Neural cell (in vitro differentiated cells): Measurements from ENCODE around the gene MGAT5B. TPM values are rescaled to one million over a fixed set of nuclear protein-coding genes. Genes with fewer than 3 reads are reported as not detected.

ENCODE experiments used
- H2AFZ ChIP-seq: fragments of 200-600, 300-800 bp; sonication (generic), shearing (Covaris generic); 2 replicates; pipeline ENCODE4 v1.6.0; 2014; ENCODE audit warnings: low read depth, mild to moderate bottlenecking, antibody characterized with exemption, low read length, moderate library complexity
- H3F3A ChIP-seq: fragments of 200-600 bp; shearing (Covaris generic); 2 replicates; pipeline ENCODE4 v1.6.1; 2016; ENCODE audit warnings: mild to moderate bottlenecking, moderate library complexity, mixed read lengths, antibody characterized with exemption, low read length; ENCODE audit not compliant: insufficient read depth, poor library complexity, severe bottlenecking
- H3K27ac ChIP-seq: fragments of 200-600, 300-800 bp; sonication (generic), shearing (Covaris generic); 2 replicates; pipeline ENCODE4 v1.5.1; 2014; ENCODE audit warnings: mild to moderate bottlenecking, low read length, moderate library complexity
- H3K27me3 ChIP-seq: fragments of 300-800, 200-600 bp; sonication (generic), shearing (Covaris generic); 2 replicates; pipeline ENCODE4 v1.6.0; 2014; ENCODE audit warnings: mild to moderate bottlenecking, low read depth, low read length, moderate library complexity; ENCODE audit not compliant: insufficient read depth
- H3K36me3 ChIP-seq: fragments of 300-800, 200-600 bp; sonication (generic), shearing (Covaris generic); 2 replicates; pipeline ENCODE4 v1.5.1; 2014; ENCODE audit warnings: mild to moderate bottlenecking, antibody characterized with exemption, low read length, moderate library complexity; ENCODE audit not compliant: insufficient read depth
- H3K4me2 ChIP-seq: fragments of 300-800, 200-600 bp; sonication (generic), shearing (Covaris generic); 2 replicates; pipeline ENCODE4 v1.6.0; 2014; ENCODE audit warnings: mild to moderate bottlenecking, low read length
- H3K4me3 ChIP-seq: fragments of 300-800, 200-600 bp; sonication (generic), shearing (Covaris generic); 2 replicates; pipeline ENCODE4 v1.5.1; 2014; ENCODE audit warnings: mild to moderate bottlenecking, low read length, moderate library complexity
- H3K79me2 ChIP-seq: fragments of 200-600 bp; shearing (Covaris generic); replicated peaks from 2 replicates; pipeline ENCODE4 v1.6.0; 2014; ENCODE audit warnings: mild to moderate bottlenecking, low read length, moderate library complexity; ENCODE audit not compliant: insufficient read depth
- H3K9ac ChIP-seq: fragments of 300-800, 200-600 bp; sonication (generic), shearing (Covaris generic); 2 replicates; pipeline ENCODE4 v1.6.1; 2016; ENCODE audit warnings: mild to moderate bottlenecking, low read length, mixed read lengths
- H3K9me2 ChIP-seq: fragments of 200-600 bp; shearing (Covaris generic); 2 replicates; pipeline ENCODE4 v1.6.1; 2016; ENCODE audit warnings: mild to moderate bottlenecking, low read length, mixed read lengths; ENCODE audit not compliant: insufficient read depth
- H3K9me3 ChIP-seq: fragments of 200-600, 300-800 bp; sonication (generic), shearing (Covaris generic); 2 replicates; pipeline ENCODE4 v1.6.1; 2016; ENCODE audit warnings: mild to moderate bottlenecking, mixed run types, low read length, moderate library complexity, mixed read lengths
- H4K20me1 ChIP-seq: fragments of 200-600 bp; shearing (Covaris generic); 2 replicates; pipeline ENCODE4 v1.6.1; 2016; ENCODE audit warnings: mild to moderate bottlenecking, mixed run types; ENCODE audit not compliant: insufficient read depth
- CTCF ChIP-seq: fragments of 450-650 bp; IDR thresholded peaks from 2 replicates; pipeline ENCODE4 v1.5.1; 2014; ENCODE audit warnings: antibody characterized with exemption, mild to moderate bottlenecking, moderate library complexity; ENCODE audit not compliant: poor library complexity, severe bottlenecking
- EZH2 ChIP-seq: fragments of 200-600, 300-800 bp; shearing (Covaris generic), sonication (generic); IDR thresholded peaks from 2 replicates; pipeline ENCODE4 v1.6.1; 2014; ENCODE audit warnings: antibody characterized with exemption, low read length, borderline replicate concordance, mild to moderate bottlenecking; ENCODE audit not compliant: insufficient read depth, poor library complexity, severe bottlenecking
- MXI1 ChIP-seq: fragments of 450-650 bp; conservative IDR thresholded peaks from 2 replicates; pipeline ENCODE4 v1.6.1; 2014; ENCODE audit warnings: antibody characterized with exemption, mild to moderate bottlenecking; ENCODE audit not compliant: poor library complexity, severe bottlenecking
- POLR2AphosphoS5 ChIP-seq: IDR thresholded peaks from 2 replicates; pipeline ENCODE4 v1.6.1; 2012
- RAD21 ChIP-seq: fragments of 450-650 bp; conservative IDR thresholded peaks from 2 replicates; pipeline ENCODE4 v1.6.1; 2014; ENCODE audit warnings: antibody characterized with exemption, mild to moderate bottlenecking, moderate library complexity
- SMC3 ChIP-seq: fragments of 450-650 bp; conservative IDR thresholded peaks from 2 replicates; pipeline ENCODE4 v1.6.1; 2014; ENCODE audit warnings: antibody characterized with exemption, mild to moderate bottlenecking, moderate library complexity; ENCODE audit not compliant: poor library complexity
- TAF1 ChIP-seq: IDR thresholded peaks from 2 replicates; pipeline ENCODE4 v1.6.1; 2012; ENCODE audit warnings: low read depth
- polyA plus RNA-seq: library from polyadenylated mRNA; depleted of rRNA; stranded (reverse); fragments of >200 nt; gene quantifications from 2 replicates; pipeline ENCODE4 v1.2.3, GENCODE V29; 2014
- TF ChIP-seq, protein P1 (sequence below): IDR thresholded peaks from 2 replicates; pipeline ENCODE4 v1.6.1; 2012; ENCODE audit warnings: borderline replicate concordance

MGAT5B gene
- polyA plus RNA-seq, 1 donor from 2014 or later, result 8.8 TPM

GRCh38 chr17:76892329-76892728, 24.1 kb downstream of the MGAT5B start:
- no peak overlapping the region for H3K9ac ChIP-seq
- H4K20me1 ChIP-seq, result no peaks in the 10 kb centered on the region
- H3K36me3 ChIP-seq, result no peaks in the 10 kb centered on the region
- H3K4me2 ChIP-seq, result no peak overlapping the region
- no peak for TF ChIP-seq CTCF
- TF ChIP-seq, protein P1, sequence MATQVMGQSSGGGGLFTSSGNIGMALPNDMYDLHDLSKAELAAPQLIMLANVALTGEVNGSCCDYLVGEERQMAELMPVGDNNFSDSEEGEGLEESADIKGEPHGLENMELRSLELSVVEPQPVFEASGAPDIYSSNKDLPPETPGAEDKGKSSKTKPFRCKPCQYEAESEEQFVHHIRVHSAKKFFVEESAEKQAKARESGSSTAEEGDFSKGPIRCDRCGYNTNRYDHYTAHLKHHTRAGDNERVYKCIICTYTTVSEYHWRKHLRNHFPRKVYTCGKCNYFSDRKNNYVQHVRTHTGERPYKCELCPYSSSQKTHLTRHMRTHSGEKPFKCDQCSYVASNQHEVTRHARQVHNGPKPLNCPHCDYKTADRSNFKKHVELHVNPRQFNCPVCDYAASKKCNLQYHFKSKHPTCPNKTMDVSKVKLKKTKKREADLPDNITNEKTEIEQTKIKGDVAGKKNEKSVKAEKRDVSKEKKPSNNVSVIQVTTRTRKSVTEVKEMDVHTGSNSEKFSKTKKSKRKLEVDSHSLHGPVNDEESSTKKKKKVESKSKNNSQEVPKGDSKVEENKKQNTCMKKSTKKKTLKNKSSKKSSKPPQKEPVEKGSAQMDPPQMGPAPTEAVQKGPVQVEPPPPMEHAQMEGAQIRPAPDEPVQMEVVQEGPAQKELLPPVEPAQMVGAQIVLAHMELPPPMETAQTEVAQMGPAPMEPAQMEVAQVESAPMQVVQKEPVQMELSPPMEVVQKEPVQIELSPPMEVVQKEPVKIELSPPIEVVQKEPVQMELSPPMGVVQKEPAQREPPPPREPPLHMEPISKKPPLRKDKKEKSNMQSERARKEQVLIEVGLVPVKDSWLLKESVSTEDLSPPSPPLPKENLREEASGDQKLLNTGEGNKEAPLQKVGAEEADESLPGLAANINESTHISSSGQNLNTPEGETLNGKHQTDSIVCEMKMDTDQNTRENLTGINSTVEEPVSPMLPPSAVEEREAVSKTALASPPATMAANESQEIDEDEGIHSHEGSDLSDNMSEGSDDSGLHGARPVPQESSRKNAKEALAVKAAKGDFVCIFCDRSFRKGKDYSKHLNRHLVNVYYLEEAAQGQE, result no peak
- TF ChIP-seq EZH2, result no peak
- TF ChIP-seq RAD21, result no peak
- H3F3A ChIP-seq, result no peaks in the 10 kb centered on the region
- H3K27me3 ChIP-seq, result no peaks in the 10 kb centered on the region
- H3K9me3 ChIP-seq, result no peaks in the 10 kb centered on the region
- H2AFZ ChIP-seq, result no peak overlapping the region
- no peak overlapping the region for H3K27ac ChIP-seq
- H3K4me3 ChIP-seq, result no peak overlapping the region
- no peaks in the 10 kb centered on the region for H3K79me2 ChIP-seq
- H3K9me2 ChIP-seq, result no peaks in the 10 kb centered on the region

GRCh38 chr17:76893623-76894334, 25.6 kb downstream of the MGAT5B start:
- no peak overlapping the region for H3K9ac ChIP-seq

GRCh38 chr17:76894842-76895241, 26.6 kb downstream of the MGAT5B start:
- H3K9ac ChIP-seq, result no peak overlapping the region
- no peaks in the 10 kb centered on the region for H4K20me1 ChIP-seq
- H3K4me3 ChIP-seq, result no peak overlapping the region
- H3K9me2 ChIP-seq, result no peaks in the 10 kb centered on the region
- H3K9me3 ChIP-seq, result no peaks in the 10 kb centered on the region
- H3K4me2 ChIP-seq, result no peak overlapping the region
- no peaks in the 10 kb centered on the region for H3F3A ChIP-seq
- H3K27ac ChIP-seq, result no peak overlapping the region
- TF ChIP-seq, protein P1, result no peak
- TF ChIP-seq RAD21 (no peak), EZH2 (no peak), SMC3 (no peak), MXI1 (no peak), TAF1 (no peak)
- no peak overlapping the region for H2AFZ ChIP-seq
- H3K36me3 ChIP-seq, result no peaks in the 10 kb centered on the region
- no peaks in the 10 kb centered on the region for H3K27me3 ChIP-seq
- H3K79me2 ChIP-seq, result no peaks in the 10 kb centered on the region

More at GRCh38 chr17:76893623-76894334, 25.6 kb downstream of the MGAT5B start:
- Histone ChIP-seq H3F3A (no peaks in the 10 kb centered on the region), H3K9me2 (no peaks in the 10 kb centered on the region), H3K4me3 (no peak overlapping the region), H3K9me3 (no peaks in the 10 kb centered on the region), H3K27me3 (no peaks in the 10 kb centered on the region), H2AFZ (no peak overlapping the region), H3K79me2 (no peaks in the 10 kb centered on the region), H4K20me1 (no peaks in the 10 kb centered on the region), H3K36me3 (no peaks in the 10 kb centered on the region), H3K4me2 (no peak overlapping the region), H3K27ac (no peak overlapping the region)
- no peak for TF ChIP-seq POLR2AphosphoS5
